Lower leg skin (tissue), 3 donors: ENCODE data around the gene SLC34A1.

Experiments used
- POLR2A ChIP-seq, 2 donors: fragments of 450-650 bp; IDR thresholded peaks; one replicate each; pipeline ENCODE4 v1.6.1; 2016 to 2017; ENCODE audit warnings: antibody characterized with exemption in 2 of 2, mild to moderate bottlenecking in 1 of 2, moderate library complexity in 1 of 2
- TF ChIP-seq, protein P1 (sequence below), 3 donors: fragments of 450-650 bp; IDR thresholded peaks; one replicate each; pipeline ENCODE4 v1.5.1; 2016; ENCODE audit warnings: antibody characterized with exemption in 3 of 3, mild to moderate bottlenecking in 3 of 3, moderate library complexity in 2 of 3

DNA sequence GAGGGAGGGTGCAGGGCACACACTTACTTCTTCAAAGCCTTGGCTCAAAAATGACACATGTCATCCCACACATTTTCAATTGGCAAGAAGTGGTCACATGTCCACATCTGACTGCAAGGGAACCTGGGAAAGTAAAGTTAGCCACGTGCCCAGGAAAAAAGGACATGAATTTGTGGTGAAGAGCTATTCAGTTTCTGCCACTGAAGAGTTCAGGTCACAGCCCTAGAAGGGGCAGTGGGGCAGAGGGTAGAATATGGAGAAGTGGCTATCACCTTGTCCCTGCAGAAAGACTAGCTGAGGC lies 28.4 kb upstream of the SLC34A1 start:
- TF ChIP-seq, protein P1, sequence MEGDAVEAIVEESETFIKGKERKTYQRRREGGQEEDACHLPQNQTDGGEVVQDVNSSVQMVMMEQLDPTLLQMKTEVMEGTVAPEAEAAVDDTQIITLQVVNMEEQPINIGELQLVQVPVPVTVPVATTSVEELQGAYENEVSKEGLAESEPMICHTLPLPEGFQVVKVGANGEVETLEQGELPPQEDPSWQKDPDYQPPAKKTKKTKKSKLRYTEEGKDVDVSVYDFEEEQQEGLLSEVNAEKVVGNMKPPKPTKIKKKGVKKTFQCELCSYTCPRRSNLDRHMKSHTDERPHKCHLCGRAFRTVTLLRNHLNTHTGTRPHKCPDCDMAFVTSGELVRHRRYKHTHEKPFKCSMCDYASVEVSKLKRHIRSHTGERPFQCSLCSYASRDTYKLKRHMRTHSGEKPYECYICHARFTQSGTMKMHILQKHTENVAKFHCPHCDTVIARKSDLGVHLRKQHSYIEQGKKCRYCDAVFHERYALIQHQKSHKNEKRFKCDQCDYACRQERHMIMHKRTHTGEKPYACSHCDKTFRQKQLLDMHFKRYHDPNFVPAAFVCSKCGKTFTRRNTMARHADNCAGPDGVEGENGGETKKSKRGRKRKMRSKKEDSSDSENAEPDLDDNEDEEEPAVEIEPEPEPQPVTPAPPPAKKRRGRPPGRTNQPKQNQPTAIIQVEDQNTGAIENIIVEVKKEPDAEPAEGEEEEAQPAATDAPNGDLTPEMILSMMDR (IDR thresholded peaks at IDR 0.05): no peak
- TF ChIP-seq POLR2A (IDR thresholded peaks at IDR 0.05): no peak
